HEK293 (cell line): ENCODE measurements around the gene RIPK4.

ENCODE experiments used
- CTCF ChIA-PET: fragments of 350-600 bp; formaldehyde crosslinking; extraction: SDS; loops from one replicate; lab custom pipeline; 2021; ENCODE audit warnings: antibody characterized with exemption; lab: Yijun Ruan, JAX
- POLR2A ChIA-PET: fragments of 300-600 bp; formaldehyde crosslinking; extraction: SDS; loops from one replicate; lab custom pipeline; 2020; ENCODE audit warnings: antibody characterized with exemption, inconsistent platforms; lab: Yijun Ruan, JAX
- H3K27ac ChIP-seq: fragments of 200-500 bp; sonication (Bioruptor generic); 2 replicates; pipeline ENCODE4 v1.5.1; 2014; ENCODE audit warnings: low read depth, low read length, control low read depth, inconsistent platforms; ENCODE audit errors: extremely low read depth
- H3K36me3 ChIP-seq, 2 experiments: fragments of 200-500 bp in 1 of 2; sonication (Bioruptor generic) in 1 of 2; 1 replicate in 1 of 2; 2 replicates in 1 of 2; pipeline ENCODE4 v1.5.1; 2014 to 2017; ENCODE audit warnings: inconsistent platforms in 2 of 2, low read length in 2 of 2; ENCODE audit not compliant: control insufficient read depth in 2 of 2, insufficient read depth in 1 of 2
- H3K4me1 ChIP-seq: fragments of 200-500 bp; sonication (Bioruptor generic); 2 replicates; pipeline ENCODE4 v1.5.1; 2014; ENCODE audit warnings: mild to moderate bottlenecking, low read length, inconsistent platforms; ENCODE audit not compliant: control insufficient read depth, insufficient read depth
- H3K4me3 ChIP-seq: 2 replicates; pipeline ENCODE4 v1.5.1; 2011; ENCODE audit warnings: low read depth, mild to moderate bottlenecking, control low read depth, low read length, moderate library complexity
- H3K9me3 ChIP-seq: fragments of 200-500 bp; sonication (Bioruptor generic); 2 replicates; pipeline ENCODE4 v1.5.1; 2014; ENCODE audit warnings: low read depth, low read length, inconsistent platforms; ENCODE audit not compliant: control insufficient read depth, insufficient read depth
- GLIS1 ChIP-seq: fragments of 450-650 bp; formaldehyde crosslinking; IDR thresholded peaks from 2 replicates; pipeline ENCODE4 v1.5.1; 2016; ENCODE audit warnings: missing biosample characterization, missing genetic modification characterization
- KLF1 ChIP-seq: fragments of 450-650 bp; formaldehyde crosslinking; IDR thresholded peaks from 2 replicates; pipeline ENCODE4 v1.5.1; 2016; ENCODE audit warnings: missing biosample characterization, missing genetic modification characterization
- ZBTB1 ChIP-seq: fragments of 450-650 bp; formaldehyde crosslinking; IDR thresholded peaks from 2 replicates; pipeline ENCODE4 v1.5.1; 2016; ENCODE audit warnings: missing biosample characterization, missing genetic modification characterization
- ZEB2 ChIP-seq: fragments of 450-650 bp; formaldehyde crosslinking; IDR thresholded peaks from 2 replicates; pipeline ENCODE4 v1.5.1; 2016; ENCODE audit warnings: missing biosample characterization, missing genetic modification characterization
- ZIC2 ChIP-seq: fragments of 450-650 bp; formaldehyde crosslinking; IDR thresholded peaks from 2 replicates; pipeline ENCODE4 v1.5.1; 2016; ENCODE audit warnings: missing biosample characterization, missing genetic modification characterization
- ZNF132 ChIP-seq: fragments of 450-650 bp; formaldehyde crosslinking; IDR thresholded peaks from 2 replicates; pipeline ENCODE4 v1.5.1; 2017; ENCODE audit warnings: missing biosample characterization, missing genetic modification characterization, borderline replicate concordance
- ZNF146 ChIP-seq: fragments of 450-650 bp; formaldehyde crosslinking; IDR thresholded peaks from 2 replicates; pipeline ENCODE4 v1.5.1; 2016; ENCODE audit warnings: missing biosample characterization, missing genetic modification characterization
- ZNF366 ChIP-seq: fragments of 450-650 bp; formaldehyde crosslinking; conservative IDR thresholded peaks from 2 replicates; pipeline ENCODE4 v1.5.1; 2016; ENCODE audit warnings: missing biosample characterization, missing genetic modification characterization
- ZNF404 ChIP-seq: fragments of 450-650 bp; formaldehyde crosslinking; IDR thresholded peaks from 2 replicates; pipeline ENCODE4 v1.5.1; 2017; ENCODE audit warnings: missing biosample characterization, missing genetic modification characterization
- ZNF529 ChIP-seq: fragments of 450-650 bp; formaldehyde crosslinking; IDR thresholded peaks from 2 replicates; pipeline ENCODE4 v1.5.1; 2017; ENCODE audit warnings: missing genetic modification characterization, missing biosample characterization; ENCODE audit not compliant: insufficient replicate concordance
- ZNF549 ChIP-seq: fragments of 450-650 bp; IDR thresholded peaks from 2 replicates; pipeline ENCODE4 v1.5.1; 2018; ENCODE audit warnings: missing biosample characterization, missing genetic modification characterization, mild to moderate bottlenecking, inconsistent platforms, moderate library complexity
- ZNF585B ChIP-seq: fragments of 450-650 bp; formaldehyde crosslinking; IDR thresholded peaks from 2 replicates; pipeline ENCODE4 v1.5.1; 2016; ENCODE audit warnings: missing biosample characterization, missing genetic modification characterization
- ZNF596 ChIP-seq: fragments of 450-650 bp; IDR thresholded peaks from 2 replicates; pipeline ENCODE4 v1.5.0; 2018; ENCODE audit warnings: missing biosample characterization, mild to moderate bottlenecking, missing genetic modification characterization, moderate library complexity
- ZNF600 ChIP-seq: fragments of 450-650 bp; formaldehyde crosslinking; IDR thresholded peaks from 2 replicates; pipeline ENCODE4 v1.5.1; 2016; ENCODE audit warnings: missing biosample characterization, missing genetic modification characterization
- ZNF660 ChIP-seq: fragments of 450-650 bp; IDR thresholded peaks from 2 replicates; pipeline ENCODE4 v1.5.1; 2018; ENCODE audit warnings: missing biosample characterization, mild to moderate bottlenecking, missing genetic modification characterization
- ZNF76 ChIP-seq: fragments of 450-650 bp; formaldehyde crosslinking; IDR thresholded peaks from 2 replicates; pipeline ENCODE4; 2016; ENCODE audit warnings: low read depth, missing biosample characterization, missing genetic modification characterization, borderline replicate concordance
- ZSCAN23 ChIP-seq: fragments of 450-650 bp; formaldehyde crosslinking; IDR thresholded peaks from 2 replicates; pipeline ENCODE4 v1.5.1; 2016; ENCODE audit warnings: missing biosample characterization, missing genetic modification characterization
- TF ChIP-seq, protein P1 (sequence below): fragments of 450-650 bp; formaldehyde crosslinking; IDR thresholded peaks from 2 replicates; pipeline ENCODE4 v1.5.1; 2017; ENCODE audit warnings: missing biosample characterization, missing genetic modification characterization
- TF ChIP-seq, protein P2 (sequence below): fragments of 450-650 bp; formaldehyde crosslinking; IDR thresholded peaks from 2 replicates; pipeline ENCODE4 v1.5.1; 2016; ENCODE audit warnings: missing biosample characterization, missing genetic modification characterization
- TF ChIP-seq, protein P3 (sequence below): fragments of 450-650 bp; formaldehyde crosslinking; IDR thresholded peaks from 2 replicates; pipeline ENCODE4 v1.5.1; 2016; ENCODE audit warnings: missing biosample characterization, missing genetic modification characterization, borderline replicate concordance

The RIPK4 gene

DNA sequence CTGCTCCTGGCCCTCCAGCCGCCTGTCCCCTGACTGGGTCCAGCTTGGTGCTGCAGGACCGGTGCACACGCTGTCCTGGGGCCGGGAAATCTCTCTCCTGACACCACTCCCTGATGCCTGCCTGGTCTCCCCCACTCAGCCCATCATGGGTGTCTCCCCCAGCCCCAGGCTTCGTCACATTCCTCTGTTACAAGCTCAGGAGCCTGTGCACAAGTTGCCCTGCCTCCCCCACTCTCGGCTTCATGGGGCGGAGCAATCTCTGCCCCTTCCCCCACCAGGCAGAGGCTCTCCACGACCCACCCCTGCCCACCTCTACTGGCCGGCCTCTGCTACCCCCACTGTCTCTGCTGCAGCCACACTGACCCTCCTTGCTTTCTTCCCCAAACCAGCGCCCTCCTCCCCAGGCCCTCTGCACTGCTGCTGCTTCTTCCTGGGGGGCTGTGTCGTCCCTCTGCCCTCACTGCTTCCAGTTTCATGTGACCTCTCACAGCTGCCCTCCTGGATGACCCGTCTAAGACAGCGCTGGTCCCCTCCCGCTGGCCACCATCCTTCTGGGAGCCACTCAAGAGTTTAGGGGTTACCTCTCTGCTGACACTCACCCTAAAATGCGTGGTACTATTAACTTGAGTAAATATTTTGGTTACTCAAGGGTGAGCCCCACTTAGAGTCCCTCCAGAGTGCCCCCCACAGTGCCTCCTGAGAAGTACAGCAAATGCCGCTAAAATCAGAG lies 5.7 kb upstream of the RIPK4 start:
- H3K4me3 ChIP-seq: no peak overlapping the region
- H3K27ac ChIP-seq: no peak overlapping the region
- POLR2A ChIA-PET: no interaction called here
- peaks cover 16% of the 10 kb centered on the region for H3K4me1 ChIP-seq
- no peaks in the 10 kb centered on the region for H3K9me3 ChIP-seq
- TF ChIP-seq ZNF660 (no peak), ZIC2 (tag by site-specific recombination) (0 out of 2 replicates have a peak, but pooled peaks have one; percentile 29), GLIS1 (peak; percentile 52; the same call in 1 of the 2 replicates), ZSCAN23 (tag by site-specific recombination) (no peak), ZBTB1 (tag by site-specific recombination) (no peak), ZEB2 (tag by site-specific recombination) (no peak)
- H3K36me3 ChIP-seq: no peaks in the 10 kb centered on the region
- CTCF ChIA-PET: interaction anchor here (0.6 to 1.5 kb wide), 6 partner anchors 11 to 159 kb away, joined by 3 to 4 read pairs (median 4); no protein-coding TSS in a partner anchor

DNA sequence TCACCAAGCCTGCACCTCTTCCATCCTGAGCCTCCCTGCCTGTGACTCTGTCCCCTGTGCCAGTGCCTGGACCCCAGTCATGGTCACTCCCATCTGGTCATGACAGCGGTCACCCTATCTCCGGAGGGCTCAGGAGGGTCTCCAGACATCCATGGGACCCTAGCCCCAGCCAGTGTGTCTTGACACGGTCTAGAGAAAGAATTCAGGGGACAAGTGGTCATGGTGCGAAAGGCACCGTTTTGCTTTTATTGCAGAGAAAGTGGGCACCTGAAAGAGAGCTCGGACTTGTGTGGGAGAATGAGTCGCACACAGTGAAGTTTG lies 4.7 kb upstream of the RIPK4 start:
- ChIA-PET CTCF (interaction anchor here (0.8 to 1.5 kb wide), 4 partner anchors 10 to 139 kb away, joined by 3 to 4 read pairs (median 4); no protein-coding TSS in a partner anchor), POLR2A (no interaction called here)
- H3K9me3 ChIP-seq: no peaks in the 10 kb centered on the region
- peaks cover 20% of the 10 kb centered on the region for H3K4me1 ChIP-seq
- H3K4me3 ChIP-seq: no peak overlapping the region
- H3K36me3 ChIP-seq: no peaks in the 10 kb centered on the region
- TF ChIP-seq ZNF404 (no peak), ZNF660 (no peak), ZNF76 (tag by site-specific recombination) (no peak), ZNF366 (tag by site-specific recombination) (no peak), ZNF549 (no peak), ZNF529 (tag by site-specific recombination) (no peak), ZNF596 (tag by site-specific recombination) (no peak), ZNF600 (tag by site-specific recombination) (no peak)
- TF ChIP-seq, protein P1, sequence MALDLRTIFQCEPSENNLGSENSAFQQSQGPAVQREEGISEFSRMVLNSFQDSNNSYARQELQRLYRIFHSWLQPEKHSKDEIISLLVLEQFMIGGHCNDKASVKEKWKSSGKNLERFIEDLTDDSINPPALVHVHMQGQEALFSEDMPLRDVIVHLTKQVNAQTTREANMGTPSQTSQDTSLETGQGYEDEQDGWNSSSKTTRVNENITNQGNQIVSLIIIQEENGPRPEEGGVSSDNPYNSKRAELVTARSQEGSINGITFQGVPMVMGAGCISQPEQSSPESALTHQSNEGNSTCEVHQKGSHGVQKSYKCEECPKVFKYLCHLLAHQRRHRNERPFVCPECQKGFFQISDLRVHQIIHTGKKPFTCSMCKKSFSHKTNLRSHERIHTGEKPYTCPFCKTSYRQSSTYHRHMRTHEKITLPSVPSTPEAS (tag by site-specific recombination): no peak
- TF ChIP-seq, protein P2, sequence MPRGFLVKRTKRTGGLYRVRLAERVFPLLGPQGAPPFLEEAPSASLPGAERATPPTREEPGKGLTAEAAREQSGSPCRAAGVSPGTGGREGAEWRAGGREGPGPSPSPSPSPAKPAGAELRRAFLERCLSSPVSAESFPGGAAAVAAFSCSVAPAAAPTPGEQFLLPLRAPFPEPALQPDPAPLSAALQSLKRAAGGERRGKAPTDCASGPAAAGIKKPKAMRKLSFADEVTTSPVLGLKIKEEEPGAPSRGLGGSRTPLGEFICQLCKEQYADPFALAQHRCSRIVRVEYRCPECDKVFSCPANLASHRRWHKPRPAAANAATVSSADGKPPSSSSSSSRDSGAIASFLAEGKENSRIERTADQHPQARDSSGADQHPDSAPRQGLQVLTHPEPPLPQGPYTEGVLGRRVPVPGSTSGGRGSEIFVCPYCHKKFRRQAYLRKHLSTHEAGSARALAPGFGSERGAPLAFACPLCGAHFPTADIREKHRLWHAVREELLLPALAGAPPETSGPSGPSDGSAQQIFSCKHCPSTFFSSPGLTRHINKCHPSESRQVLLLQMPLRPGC: no peak
- H3K27ac ChIP-seq: no peak overlapping the region

DNA sequence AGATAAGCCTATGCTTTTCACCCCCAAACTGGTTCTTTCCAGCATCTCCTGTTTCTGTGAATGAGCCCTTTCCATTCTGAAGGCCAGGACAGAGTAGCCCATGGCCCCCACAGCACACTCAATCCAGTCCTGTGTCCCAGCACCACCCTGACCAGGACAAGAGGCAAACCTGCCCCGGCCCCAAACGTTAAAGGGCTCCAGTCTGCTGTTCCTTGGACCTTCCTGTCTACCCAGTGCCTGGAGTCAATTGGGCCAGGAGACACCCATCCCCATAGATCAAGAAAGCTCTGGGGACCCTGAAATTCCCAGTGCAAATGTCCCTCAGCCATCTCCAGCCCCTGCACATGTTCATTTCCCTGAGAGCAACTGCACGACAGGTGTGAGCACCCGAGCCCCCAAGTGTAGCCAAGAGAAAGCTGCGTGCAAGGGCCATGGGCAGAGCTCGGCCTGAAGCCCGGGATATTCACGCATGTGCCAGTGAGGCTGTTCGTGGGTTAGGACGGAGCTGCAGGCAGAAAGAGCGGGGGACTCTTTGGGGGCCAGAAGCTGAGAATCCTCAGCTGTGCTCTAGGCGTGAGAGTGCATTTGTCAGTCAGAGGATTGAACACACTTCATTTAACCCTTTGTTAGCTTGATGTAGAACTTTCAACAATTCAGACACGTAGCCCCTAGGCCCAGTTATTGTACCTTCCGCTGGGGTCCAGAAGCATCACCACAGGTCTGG lies 4.2 kb upstream of the RIPK4 start:
- POLR2A ChIA-PET: no interaction called here
- H3K27ac ChIP-seq: no peak overlapping the region
- CTCF ChIA-PET: interaction anchor here (0.7 to 2.6 kb wide), 3 partner anchors 8 to 274 kb away, joined by 3 to 6 read pairs (median 3); no protein-coding TSS in a partner anchor
- TF ChIP-seq ZNF585B (tag by site-specific recombination): no peak
- no peak for TF ChIP-seq ZNF132
- no peak for TF ChIP-seq KLF1 (tag by site-specific recombination)
- TF ChIP-seq, protein P3, sequence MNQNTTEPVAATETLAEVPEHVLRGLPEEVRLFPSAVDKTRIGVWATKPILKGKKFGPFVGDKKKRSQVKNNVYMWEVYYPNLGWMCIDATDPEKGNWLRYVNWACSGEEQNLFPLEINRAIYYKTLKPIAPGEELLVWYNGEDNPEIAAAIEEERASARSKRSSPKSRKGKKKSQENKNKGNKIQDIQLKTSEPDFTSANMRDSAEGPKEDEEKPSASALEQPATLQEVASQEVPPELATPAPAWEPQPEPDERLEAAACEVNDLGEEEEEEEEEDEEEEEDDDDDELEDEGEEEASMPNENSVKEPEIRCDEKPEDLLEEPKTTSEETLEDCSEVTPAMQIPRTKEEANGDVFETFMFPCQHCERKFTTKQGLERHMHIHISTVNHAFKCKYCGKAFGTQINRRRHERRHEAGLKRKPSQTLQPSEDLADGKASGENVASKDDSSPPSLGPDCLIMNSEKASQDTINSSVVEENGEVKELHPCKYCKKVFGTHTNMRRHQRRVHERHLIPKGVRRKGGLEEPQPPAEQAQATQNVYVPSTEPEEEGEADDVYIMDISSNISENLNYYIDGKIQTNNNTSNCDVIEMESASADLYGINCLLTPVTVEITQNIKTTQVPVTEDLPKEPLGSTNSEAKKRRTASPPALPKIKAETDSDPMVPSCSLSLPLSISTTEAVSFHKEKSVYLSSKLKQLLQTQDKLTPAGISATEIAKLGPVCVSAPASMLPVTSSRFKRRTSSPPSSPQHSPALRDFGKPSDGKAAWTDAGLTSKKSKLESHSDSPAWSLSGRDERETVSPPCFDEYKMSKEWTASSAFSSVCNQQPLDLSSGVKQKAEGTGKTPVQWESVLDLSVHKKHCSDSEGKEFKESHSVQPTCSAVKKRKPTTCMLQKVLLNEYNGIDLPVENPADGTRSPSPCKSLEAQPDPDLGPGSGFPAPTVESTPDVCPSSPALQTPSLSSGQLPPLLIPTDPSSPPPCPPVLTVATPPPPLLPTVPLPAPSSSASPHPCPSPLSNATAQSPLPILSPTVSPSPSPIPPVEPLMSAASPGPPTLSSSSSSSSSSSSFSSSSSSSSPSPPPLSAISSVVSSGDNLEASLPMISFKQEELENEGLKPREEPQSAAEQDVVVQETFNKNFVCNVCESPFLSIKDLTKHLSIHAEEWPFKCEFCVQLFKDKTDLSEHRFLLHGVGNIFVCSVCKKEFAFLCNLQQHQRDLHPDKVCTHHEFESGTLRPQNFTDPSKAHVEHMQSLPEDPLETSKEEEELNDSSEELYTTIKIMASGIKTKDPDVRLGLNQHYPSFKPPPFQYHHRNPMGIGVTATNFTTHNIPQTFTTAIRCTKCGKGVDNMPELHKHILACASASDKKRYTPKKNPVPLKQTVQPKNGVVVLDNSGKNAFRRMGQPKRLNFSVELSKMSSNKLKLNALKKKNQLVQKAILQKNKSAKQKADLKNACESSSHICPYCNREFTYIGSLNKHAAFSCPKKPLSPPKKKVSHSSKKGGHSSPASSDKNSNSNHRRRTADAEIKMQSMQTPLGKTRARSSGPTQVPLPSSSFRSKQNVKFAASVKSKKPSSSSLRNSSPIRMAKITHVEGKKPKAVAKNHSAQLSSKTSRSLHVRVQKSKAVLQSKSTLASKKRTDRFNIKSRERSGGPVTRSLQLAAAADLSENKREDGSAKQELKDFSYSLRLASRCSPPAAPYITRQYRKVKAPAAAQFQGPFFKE (tag by site-specific recombination): no peak
- no peak for TF ChIP-seq ZNF146

More for the DNA sequence above, 4.2 kb upstream of the RIPK4 start:
- H3K9me3 ChIP-seq: no peaks in the 10 kb centered on the region
- no peaks in the 10 kb centered on the region for H3K36me3 ChIP-seq
- no peak overlapping the region for H3K4me3 ChIP-seq
- H3K4me1 ChIP-seq: peaks cover 20% of the 10 kb centered on the region
